Measurements from ENCODE around the gene ZIC1.
A peak's percentile ranks its signal among the peaks of the same experiment; 100 is the strongest.

Gene ZIC1

DNA sequence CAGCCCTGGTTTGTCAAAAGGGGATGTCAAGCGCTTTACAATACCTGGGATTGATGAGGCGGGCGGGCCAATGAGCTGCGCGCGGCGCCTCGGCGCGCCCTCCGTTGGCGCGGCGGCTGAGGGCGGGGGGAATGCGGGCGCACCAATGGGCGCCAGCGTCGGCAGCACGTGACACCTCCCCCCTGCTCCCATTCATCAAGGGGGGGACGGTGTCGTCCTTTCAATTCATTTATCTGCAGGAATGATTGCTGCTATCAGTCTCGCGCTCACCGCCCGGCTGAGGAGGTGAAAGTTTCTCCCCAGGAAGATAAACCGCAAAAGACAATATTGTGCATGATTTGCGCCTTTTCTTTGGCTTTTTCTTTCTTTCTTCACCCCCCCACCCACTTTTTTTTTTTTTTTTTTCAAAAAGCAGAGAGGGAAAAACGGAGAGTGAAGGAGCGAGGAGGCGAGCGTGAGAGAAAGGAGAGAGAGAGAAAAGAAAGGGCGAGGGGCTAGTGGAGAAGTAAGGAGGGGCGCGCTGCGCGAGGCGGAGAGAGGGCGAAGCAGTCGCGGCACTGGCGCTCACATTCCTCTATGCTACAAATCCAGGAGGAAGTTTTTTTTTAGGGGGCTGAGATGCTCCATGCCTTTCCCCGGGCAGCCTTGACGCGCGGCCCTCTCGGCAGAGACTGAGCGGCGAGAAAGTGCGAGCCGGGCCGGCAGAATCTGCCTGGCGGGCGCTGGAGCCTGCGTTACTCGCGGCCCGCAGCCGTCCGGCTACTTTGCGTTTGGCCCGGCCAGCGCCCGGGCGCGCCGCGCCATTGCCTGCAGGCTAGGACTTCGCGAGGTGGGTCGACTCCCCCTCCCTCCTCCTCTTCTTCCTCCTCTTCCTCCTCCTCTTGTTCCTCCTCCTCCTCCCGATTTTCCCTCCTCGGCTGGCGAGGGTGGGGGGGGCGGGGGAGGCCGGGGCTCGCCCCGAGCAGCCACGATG, at the start of gene ZIC1:
ZIC1 (plus strand) TSS at position 223 of the 973 bp plus-strand sequence; CDS start at position 971, 748 bp downstream.
- peak; percentile 73 for DNase-seq

DNA sequence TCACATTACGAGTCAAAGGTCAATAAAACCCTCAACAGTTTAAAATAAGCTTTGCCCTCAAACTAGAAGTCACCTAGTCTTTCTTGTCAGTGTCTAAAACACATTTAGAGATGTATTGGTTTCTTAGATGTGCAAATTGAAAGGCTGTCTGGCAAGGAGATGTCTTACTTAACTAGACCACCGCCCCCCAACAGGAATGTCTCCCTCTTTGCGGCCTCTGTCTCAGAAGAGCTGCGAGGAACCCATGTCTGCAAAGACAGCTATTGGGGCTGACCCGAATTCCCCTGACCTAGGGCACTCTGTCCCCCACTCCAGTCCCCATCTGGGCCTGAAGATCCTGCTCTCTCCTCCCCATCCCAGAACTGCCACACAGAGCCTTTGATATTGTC, 49.1 kb upstream of the ZIC1 start:
- no peak for DNase-seq

DNA sequence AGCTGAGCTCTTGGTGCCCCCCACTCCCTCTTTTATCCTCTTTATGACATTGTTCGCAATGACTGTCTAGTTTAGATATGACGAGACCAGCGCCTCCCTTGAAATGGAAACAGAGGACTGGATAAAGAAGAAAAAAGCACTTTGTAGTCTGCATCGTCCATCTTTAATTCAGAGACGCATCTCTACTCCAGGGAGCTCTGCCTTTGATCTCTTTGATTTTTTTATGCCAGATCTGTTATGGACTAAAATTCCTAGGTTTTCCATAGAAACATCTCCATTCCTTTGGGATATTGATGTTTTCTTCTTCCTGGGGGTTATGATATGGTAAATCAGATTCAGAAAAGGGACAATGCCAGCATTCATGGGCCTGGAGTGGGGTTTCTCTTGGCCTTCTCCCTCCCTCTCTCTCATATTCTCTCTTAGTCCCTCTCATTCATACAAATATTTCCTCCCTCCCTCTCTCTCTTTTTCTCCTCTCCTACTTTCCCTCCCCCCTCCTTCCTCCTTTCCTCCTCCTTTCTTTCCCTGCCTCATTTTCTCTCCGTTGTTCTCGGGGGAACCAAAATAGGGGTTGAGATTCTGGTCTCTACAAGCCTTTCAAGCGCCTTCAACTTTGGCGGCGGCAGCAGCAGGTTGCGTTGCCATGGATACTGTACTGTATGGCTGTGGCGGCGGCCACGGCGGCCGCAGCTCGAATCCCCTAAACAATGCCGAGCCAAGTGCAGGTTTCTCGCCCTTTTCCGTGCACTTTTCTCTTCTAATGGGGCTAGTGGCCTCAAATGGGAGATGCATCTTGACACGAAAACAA, 48.3 kb upstream of the ZIC1 start:
- DNase-seq, result peak; percentile 57

DNA sequence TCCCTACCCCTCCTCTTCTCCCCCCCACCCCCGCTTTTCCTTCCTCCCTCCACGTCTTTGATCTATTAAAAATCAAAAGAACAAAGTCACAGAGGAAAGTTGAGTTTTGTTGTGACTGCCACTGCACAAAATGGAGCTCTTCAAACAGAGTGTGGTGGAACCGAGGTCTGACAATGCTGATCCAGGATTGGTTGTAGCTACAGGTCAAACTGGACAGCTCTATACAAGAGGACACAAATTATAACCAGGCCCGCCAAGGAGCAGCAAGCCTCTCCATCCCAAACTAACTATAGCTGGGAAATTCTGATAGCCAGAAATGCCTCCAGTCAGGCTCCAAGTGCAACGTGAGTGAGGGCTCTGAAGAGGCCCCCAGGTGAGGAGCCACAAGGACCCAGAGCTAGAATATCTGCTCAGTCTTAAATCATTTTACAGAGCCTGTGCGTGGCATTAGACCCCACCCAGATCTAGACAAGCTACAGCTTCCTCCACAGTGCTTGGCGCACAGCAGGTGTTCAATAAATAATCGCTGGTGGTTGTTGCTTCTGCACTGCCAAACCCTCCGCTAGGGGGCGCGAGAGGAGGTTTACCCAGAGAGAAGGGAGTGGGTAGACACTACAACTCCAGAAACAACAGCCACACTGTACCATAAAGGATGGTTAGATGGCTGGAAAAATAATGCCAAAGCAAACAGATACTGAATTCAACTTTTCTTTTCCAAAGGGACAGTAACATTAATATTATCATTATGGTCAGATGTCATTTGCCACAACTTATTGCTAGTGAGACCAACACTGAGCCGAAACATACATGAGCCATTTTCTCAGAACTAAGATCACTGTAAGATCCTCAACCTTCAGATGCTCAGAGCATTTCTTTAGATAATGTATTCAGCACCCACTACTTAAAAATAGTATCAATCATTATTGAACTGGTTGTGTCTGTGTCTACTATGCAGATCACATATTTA, 47.4 kb upstream of the ZIC1 start:
- DNase-seq, result no peak

DNA sequence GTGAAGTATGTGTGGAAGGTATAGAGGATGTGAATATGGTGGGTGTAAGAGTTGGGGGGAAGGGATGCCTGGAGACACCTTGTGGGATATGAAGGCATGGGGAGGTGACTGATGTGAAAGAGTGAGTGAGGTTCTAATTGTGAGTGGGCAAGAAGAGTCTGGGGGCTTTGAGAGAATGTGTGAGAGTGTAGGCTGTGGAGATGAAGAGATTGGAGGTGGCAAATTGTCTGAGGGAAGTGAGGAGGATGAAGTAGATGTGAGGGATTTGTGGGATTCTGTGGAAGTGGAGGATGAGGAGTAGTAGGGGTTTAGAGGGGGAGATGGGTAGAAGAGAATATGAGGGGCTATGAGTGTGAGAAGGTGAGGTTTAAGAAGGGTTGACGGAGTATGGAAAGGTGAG, 44.4 kb upstream of the ZIC1 start:
- no peak for DNase-seq

DNA sequence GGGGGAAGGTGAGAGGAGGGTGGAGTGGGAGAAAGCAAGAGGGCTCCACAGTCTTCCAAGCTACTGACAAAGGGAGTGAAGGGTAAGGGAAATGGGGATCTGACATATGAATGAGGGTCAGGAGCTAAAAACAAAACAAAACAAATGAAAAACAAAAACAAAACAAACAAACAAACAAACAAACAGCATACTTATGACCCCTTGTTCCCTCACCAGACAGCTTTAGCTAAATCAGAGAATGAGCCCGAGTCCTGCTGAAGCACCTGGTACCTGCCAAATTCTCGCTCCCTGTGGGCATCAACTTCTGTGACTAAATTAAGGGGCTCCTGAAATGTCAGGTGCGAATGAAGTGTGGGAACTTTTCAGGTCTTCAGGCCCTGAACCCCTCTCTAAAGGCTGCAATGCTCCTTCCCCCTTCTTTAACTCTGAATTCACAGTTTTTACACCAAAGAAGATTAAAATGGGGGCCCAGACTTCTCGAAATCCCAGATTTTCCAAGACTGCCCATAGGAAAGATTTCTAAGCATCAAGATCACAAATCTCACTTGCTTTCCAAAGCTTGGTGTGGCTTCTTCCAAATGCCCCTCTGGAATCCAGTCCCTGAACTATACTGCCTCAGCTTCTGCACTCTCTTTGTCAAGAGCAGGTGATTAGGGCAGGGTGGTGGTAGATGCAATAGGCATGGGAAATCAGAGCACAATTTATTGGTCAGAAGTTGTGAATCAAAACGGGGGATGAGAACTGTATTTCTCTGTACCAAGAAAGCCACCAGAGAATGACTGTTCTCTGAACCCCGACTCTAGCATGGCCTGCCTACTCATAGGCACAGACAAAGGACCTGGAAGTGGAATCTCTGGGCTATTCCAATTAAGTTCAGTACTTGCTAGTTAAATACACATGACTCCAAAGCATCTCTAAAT, 43.7 kb upstream of the ZIC1 start:
- DNase-seq, result no peak

DNA sequence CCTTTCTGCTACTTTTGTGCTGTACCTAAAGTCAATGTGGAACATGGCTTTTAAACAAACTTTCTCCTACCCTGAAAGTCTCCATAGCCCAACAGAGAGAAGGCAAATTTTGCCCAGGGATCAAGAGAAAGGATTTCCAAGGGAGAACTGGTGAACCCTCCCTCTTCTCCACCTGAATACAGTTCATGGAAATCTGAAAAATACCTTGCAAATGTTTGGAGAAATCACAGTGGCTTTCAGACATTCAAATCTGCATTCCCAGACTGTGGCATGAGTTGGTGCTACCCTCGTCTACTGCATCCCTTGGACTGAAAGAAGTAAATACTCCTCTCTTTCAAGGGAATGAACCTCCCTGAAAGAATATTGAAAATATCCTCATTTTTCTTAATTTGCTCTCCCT, 41.5 kb upstream of the ZIC1 start:
- DNase-seq, result no peak

DNA sequence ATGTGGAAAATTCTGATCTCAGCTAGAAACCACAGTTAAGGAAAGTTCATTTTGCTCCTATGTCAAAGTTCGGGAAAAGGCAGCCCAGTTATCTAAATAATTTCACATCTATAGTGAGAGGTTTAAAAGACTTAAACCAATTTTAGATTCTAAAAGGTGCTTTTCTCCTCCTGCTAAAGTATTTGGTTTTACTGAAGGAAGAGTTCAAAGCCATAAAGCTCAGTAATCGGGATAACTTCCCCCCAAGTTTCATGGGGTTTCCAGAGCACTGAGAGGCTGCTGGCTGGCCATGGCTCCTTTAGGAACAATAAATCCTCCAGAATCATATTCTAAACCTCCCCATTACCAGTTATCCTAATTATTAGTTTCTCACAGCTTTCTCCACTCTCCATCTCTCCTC, 41.0 kb upstream of the ZIC1 start:
- DNase-seq, result no peak

DNA sequence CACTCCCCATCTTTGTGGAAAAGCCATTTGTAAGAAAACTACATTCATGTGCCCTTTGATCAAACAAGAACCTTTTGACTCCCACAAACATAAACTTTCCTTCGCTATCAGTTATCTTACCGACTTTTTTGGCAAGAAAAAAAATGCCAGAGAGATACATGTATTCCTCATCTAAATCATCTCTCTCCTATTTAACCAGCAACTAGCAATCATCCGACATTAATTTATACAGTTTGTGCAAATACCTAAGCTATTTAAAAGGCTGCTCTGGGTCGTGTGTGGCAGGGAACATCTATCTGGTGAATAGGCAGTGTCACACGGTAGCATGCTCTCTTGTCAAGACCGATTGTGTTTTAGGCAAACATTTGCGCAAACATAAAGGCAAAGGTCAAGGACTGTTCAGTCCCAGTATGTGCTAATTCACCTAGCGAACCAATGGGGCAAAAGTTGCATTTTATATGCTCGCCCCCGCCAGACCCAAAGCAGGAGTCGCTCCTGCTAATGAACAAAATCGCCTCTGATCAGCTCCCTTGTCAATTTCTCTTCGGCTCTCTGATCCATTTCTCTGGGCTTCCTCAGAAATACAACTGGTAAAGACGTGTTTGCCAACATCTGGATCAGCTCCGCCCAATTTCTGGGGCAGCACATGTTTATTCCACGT, 40.5 kb upstream of the ZIC1 start:
- DNase-seq, result no peak

DNA sequence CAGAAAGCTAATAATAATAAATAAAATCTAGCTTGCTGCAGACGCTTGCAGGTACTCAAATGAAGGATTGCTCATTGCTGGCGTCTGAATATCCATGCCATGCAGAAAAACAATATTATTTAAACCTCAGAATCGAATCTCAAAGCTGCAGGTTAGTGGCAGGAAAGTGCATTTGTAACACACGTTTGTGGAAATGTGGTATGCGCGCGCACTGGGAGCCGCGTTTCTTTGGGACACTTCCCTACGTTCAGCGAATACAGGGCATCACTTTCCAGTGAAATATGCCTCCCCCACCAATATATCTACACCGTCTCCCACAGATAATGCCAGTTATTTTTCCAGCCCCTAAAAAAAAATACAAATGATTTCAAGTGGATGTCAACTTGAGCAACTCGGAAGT, 39.9 kb upstream of the ZIC1 start:
- no peak for DNase-seq

DNA sequence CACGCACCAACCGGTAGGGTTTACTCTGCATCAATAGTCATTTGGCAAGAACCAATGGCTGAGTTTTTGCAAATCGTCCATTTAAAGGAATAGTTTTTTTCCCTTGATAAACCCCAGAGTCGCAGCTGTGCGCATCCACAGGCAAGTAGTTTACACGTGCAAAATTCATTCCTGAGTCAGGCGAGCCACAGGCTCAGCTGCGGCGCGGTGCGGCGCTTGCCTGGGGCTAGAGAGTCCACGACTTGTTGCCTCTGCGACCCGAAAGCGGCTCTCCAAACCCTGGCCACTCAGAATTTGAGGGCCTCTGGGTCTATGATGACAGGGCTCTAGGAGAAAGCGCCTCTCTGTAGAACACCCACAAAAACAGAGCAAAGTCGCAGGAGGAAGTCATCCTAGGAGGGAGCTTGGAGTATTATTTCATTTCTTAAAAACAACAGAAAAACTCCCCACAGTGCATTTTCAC, 39.5 kb upstream of the ZIC1 start:
- no peak for DNase-seq

DNA sequence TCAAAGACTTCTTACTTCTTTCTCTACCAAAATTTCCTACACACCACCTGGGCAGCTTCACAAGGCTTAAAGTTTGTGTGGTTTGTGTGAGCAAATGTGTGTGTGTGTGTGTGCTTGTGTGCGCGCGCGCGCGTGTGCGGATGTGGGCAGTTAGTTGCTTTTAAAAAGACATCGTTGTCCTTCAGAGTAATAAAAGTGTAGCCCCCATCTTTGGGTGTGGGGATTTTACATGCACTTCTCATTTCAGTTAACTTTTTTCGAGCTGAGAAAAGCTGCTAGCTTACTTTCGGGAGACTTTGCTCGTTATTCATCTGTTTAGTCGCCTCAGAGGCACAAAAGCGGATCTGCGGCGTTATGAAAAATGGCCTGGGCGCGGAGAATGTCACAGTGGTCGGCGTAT, 38.8 kb upstream of the ZIC1 start:
- no peak for DNase-seq

DNA sequence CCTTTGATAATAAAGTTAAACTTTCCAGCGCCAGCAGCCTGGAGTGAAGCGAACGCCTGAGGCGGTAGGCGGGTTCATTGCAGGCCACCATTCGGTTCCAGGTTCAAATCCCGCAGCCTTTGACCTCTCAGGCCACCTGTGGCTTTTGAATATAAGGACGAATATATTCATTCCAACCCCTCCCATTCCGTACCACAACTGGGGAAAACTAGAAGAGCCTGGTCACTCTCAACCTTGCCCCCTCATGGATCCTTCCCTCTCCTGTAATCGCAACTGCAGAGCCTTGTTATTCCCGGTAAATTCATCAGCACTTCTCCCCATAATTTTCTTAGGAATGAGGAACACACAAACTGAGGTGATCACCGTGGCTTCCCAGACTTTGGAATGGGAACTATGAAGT, 38.0 kb upstream of the ZIC1 start:
- DNase-seq, result no peak

DNA sequence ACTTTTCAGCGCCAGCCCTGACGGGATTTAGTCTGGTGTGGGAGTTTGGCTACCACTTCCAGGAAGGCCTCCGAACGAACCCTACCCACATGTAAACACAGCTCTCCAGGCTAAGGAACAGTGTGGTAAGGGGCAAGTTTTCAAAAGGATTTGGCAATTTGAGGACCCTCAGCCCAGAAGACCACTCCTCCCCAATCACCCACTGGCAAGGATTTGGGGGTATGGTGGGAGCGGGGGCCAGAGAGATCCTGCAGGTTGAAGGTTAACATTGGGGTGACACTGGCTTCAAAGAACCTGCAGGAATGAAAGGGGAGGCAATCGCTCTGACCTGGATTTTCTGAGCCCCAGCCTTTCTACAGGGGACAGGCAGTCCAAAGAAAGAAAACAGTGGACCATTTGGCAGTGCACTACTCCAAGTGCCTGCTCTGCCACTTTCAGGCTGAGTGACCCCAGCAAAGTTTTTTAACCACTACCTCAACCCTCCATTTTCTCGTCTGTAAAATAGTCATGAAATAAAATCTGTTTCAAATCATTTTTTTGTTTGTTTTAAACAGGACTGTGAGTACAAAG, 37.3 kb upstream of the ZIC1 start:
- no peak for DNase-seq

DNA sequence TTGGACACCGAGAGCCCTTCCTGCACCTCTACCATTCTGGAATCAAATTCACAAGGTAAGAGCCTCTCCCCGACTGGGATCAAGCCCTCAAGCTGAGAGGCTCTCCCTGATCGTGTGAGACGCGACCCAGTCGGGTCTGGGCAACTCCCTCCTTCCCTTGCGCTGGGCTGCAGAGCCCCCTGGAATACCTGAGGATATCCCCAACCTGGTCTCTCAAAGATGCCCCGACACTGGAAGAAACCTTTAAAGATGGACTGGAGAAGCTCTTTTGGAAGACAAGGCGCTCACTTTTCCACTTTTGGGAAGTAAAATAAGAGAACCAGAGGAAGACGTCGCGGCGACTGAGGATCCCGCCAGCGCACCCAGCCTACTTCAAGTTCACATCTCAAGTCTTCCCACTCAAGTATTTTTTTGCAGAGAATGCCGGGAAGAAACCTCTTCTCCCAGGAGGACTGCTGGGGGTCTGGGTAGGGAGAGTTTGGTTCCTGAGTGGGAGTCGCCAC, 36.6 kb upstream of the ZIC1 start:
- DNase-seq, result no peak

DNA sequence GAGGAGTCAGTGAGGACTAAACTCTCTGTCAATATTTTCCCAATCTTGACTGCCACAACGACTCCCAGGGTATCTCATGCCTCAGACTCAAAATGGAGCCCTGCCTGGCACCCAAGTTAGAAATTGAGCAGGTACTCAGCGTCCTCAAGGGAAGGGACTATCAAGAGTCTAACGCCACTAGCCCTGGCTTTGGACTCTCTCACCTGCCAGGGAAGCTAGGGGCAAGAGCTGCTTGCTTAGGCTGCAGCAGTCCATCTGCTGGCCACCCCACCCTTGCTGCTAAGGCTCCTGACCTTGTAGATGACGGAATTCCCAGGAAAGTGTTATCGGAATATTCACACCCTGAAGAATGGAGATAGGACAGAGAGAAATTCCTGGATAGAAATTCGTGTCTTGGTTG, 35.9 kb upstream of the ZIC1 start:
- no peak for DNase-seq

DNA sequence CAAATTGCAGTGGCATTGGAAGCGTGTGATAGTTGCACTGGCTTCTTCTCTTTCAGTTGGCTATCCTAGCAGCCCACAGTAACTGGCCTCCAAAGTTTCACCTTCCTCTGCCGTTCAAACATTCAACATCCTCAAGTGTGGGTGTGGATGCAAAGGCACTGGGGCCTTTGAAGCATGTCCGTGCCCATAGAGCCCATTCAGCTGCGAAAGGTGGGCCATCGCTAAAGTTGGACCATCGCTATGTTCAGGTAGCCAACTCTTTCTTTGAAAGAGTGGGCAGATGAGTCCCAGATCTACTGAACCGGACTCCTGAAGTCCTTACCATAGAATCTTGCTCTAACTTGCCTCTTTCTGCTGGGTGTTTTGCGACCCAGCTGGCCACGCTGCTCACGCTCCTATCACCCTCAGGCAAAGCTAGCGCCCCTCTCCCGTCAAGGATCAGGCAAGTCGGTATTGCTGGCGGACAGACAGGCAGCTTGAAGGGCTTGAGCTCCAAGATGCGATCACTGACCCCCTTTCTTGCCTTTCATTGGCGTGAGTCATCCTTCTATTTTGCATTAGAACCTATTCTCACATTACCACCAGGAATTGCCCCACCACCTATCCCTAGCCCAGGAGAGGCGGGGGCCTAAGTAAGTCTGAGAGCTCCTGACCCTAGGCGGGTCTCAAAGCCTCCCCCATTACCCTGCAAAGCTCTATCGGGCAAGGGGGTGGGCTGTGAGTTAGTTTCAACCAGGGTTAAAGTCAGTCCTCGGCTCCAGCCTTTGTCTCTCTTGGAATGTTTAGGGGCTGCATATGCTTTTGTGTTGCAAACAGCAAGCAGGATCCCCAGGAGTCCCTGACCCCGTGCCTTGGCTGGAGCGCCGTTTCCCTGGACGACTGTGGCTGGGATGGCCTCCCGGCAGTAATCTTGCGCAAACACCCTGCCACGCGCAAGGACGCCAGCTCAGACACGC, 31.5 kb upstream of the ZIC1 start:
- DNase-seq, result no peak

DNA sequence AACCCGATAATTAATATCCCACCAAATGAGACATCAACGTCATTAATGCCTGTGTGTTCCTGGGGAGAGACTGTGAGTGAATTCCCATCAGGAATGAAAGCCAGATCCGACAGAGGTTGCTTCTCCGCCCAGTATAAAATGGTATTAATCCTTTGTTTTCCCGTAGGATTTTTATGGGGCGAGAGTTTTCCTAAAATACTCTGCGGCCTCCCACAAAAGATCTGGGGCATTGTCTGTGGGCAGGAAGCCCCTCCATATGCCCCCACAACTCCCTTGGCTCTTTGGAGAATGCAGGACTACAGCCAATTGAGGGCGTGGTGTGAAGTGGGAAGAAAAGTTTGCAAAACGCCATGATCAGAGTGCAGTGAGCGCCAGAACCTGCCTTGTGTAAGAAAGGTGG, 29.5 kb upstream of the ZIC1 start:
- no peak for DNase-seq

DNA sequence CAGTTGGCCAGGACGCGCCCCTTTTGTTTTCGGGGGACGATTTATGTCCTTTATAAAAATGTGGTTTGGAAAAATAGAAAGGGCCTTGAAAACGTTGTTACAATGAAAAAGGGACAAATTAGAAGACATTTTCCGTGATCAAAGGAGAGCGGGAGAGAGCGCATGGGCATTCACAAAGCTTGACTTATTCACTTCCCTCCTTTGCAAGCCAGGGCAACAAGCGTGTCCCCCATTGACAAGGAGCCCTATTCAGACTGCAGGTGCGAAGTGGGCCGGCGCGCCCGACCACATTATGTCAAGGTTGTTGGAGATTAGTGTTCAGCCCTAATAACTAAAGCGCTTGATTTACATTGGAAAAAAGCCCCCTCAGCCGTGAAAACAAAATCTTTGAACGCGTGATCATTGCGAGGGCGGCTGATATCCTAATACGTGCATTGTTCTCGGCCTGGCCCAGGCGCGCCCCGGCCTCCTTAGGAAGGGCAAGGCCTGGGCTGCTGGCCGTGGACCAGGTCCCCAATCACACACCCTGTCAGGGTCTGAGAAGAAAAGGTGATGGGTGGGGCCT, 28.7 kb upstream of the ZIC1 start:
- DNase-seq, result no peak

All from femur (tissue), 1 donor.